ENCODE results near the gene CHPF.

GRCh38 chr2:219522111-219523030, 21.2 kb downstream of the CHPF start:
- TF ChIP-seq CTCF (IDR thresholded peaks at IDR 0.05; ENCODE audit: insufficient read depth, low read length, poor library complexity, severe bottlenecking) (no peak), EZH2phosphoT487 (conservative IDR thresholded peaks at IDR 0.05; ENCODE audit: low read length) (no peak)

Data from SU-DHL-6 (cell line).